Measurements from ENCODE around the gene OSBPL2. TPM values are rescaled to one million over a fixed set of nuclear protein-coding genes. Genes with fewer than 3 reads are reported as not detected.

OSBPL2 gene
- total RNA-seq, 1 experiment from 2014 or later, result 49.5 TPM

- Mint-ChIP-seq H3K27ac (no peak overlapping the region; the same call in 1 of the 2 replicates), H3K27me3 (ENCODE audit: low read depth) (no peaks in the 10 kb centered on the region), H3K4me3 (no peak overlapping the region), H3K36me3 (peaks cover 35% of the 10 kb centered on the region), H3K9me3 (no peaks in the 10 kb centered on the region), H3K4me1 (peaks cover 3% of the 10 kb centered on the region; the same call in 1 of the 2 replicates)
- DNase-seq (ENCODE audit: low spot score), result no peak
- CTCF ChIA-PET, result interaction anchor here (0.8 to 1.4 kb wide), 2 partner anchors 107 to 108 kb away, joined by 3 read pairs; no protein-coding TSS in a partner anchor
- TF ChIP-seq, protein P1, sequence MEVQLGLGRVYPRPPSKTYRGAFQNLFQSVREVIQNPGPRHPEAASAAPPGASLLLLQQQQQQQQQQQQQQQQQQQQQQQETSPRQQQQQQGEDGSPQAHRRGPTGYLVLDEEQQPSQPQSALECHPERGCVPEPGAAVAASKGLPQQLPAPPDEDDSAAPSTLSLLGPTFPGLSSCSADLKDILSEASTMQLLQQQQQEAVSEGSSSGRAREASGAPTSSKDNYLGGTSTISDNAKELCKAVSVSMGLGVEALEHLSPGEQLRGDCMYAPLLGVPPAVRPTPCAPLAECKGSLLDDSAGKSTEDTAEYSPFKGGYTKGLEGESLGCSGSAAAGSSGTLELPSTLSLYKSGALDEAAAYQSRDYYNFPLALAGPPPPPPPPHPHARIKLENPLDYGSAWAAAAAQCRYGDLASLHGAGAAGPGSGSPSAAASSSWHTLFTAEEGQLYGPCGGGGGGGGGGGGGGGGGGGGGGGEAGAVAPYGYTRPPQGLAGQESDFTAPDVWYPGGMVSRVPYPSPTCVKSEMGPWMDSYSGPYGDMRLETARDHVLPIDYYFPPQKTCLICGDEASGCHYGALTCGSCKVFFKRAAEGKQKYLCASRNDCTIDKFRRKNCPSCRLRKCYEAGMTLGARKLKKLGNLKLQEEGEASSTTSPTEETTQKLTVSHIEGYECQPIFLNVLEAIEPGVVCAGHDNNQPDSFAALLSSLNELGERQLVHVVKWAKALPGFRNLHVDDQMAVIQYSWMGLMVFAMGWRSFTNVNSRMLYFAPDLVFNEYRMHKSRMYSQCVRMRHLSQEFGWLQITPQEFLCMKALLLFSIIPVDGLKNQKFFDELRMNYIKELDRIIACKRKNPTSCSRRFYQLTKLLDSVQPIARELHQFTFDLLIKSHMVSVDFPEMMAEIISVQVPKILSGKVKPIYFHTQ (CRISPR knock-in tag; IDR thresholded peaks at IDR 0.05), result no peak
- TF ChIP-seq JUN (CRISPR knock-in tag; IDR thresholded peaks at IDR 0.05), result no peak
- no peak for TF ChIP-seq SOX15 (CRISPR knock-in tag; IDR thresholded peaks at IDR 0.05)
- TF ChIP-seq NFE2L1 (CRISPR knock-in tag; IDR thresholded peaks at IDR 0.05), result no peak
- no peak for TF ChIP-seq ZNF263 (CRISPR knock-in tag; IDR thresholded peaks at IDR 0.05; ENCODE audit: low read depth)
- TF ChIP-seq, protein P2, sequence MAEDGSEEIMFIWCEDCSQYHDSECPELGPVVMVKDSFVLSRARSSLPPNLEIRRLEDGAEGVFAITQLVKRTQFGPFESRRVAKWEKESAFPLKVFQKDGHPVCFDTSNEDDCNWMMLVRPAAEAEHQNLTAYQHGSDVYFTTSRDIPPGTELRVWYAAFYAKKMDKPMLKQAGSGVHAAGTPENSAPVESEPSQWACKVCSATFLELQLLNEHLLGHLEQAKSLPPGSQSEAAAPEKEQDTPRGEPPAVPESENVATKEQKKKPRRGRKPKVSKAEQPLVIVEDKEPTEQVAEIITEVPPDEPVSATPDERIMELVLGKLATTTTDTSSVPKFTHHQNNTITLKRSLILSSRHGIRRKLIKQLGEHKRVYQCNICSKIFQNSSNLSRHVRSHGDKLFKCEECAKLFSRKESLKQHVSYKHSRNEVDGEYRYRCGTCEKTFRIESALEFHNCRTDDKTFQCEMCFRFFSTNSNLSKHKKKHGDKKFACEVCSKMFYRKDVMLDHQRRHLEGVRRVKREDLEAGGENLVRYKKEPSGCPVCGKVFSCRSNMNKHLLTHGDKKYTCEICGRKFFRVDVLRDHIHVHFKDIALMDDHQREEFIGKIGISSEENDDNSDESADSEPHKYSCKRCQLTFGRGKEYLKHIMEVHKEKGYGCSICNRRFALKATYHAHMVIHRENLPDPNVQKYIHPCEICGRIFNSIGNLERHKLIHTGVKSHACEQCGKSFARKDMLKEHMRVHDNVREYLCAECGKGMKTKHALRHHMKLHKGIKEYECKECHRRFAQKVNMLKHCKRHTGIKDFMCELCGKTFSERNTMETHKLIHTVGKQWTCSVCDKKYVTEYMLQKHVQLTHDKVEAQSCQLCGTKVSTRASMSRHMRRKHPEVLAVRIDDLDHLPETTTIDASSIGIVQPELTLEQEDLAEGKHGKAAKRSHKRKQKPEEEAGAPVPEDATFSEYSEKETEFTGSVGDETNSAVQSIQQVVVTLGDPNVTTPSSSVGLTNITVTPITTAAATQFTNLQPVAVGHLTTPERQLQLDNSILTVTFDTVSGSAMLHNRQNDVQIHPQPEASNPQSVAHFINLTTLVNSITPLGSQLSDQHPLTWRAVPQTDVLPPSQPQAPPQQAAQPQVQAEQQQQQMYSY (CRISPR knock-in tag; IDR thresholded peaks at IDR 0.05), result no peak
- TF ChIP-seq TEAD1 (CRISPR knock-in tag; IDR thresholded peaks at IDR 0.05), result no peak
- no peak for TF ChIP-seq HMGA2 (CRISPR knock-in tag; IDR thresholded peaks at IDR 0.05)
- ATAC-seq, result no peak
- POLR2A ChIA-PET, result interaction anchor here (1.2 kb wide), 1 partner anchor 17 kb away, joined by 3 read pairs; no protein-coding TSS in a partner anchor
These were observed 36.1 kb downstream of the OSBPL2 start for GRCh38 chr20:62274332-62274950.

GRCh38 chr20:62275219-62275618 is 36.9 kb downstream of the OSBPL2 start:
- Mint-ChIP-seq H3K4me3 (no peak overlapping the region), H3K9me3 (no peaks in the 10 kb centered on the region), H3K4me1 (no peaks in the 10 kb centered on the region), H3K27ac (no peak overlapping the region), H3K27me3 (ENCODE audit: low read depth) (no peaks in the 10 kb centered on the region), H3K36me3 (peaks cover 37% of the 10 kb centered on the region)
- CTCF ChIA-PET, result no interaction called here
- TF ChIP-seq ATF6 (CRISPR knock-in tag; IDR thresholded peaks at IDR 0.05) (no peak), CREM (CRISPR knock-in tag; IDR thresholded peaks at IDR 0.05) (no peak), ERG (CRISPR knock-in tag; IDR thresholded peaks at IDR 0.05) (no peak), ZNF317 (CRISPR knock-in tag; IDR thresholded peaks at IDR 0.05; ENCODE audit: borderline replicate concordance, low read depth) (no peak), NFYB (CRISPR knock-in tag; conservative IDR thresholded peaks at IDR 0.05; ENCODE audit: low read depth) (no peak), PREB (CRISPR knock-in tag; IDR thresholded peaks at IDR 0.05; ENCODE audit: borderline replicate concordance) (no peak), NR1H2 (CRISPR knock-in tag; IDR thresholded peaks at IDR 0.05) (no peak)
- TF ChIP-seq, protein P1 (CRISPR knock-in tag; IDR thresholded peaks at IDR 0.05), result no peak
- ATAC-seq (no peak), DNase-seq (ENCODE audit: low spot score) (no peak)
- POLR2A ChIA-PET, result interaction anchor here (1.2 kb wide), 1 partner anchor 16 kb away, joined by 3 read pairs; no protein-coding TSS in a partner anchor

Measured in WTC11 (cell line).